MM.1S (cell line): ENCODE data around the gene CHRNA7.
"Not testable (repeated sequence)": the region's sequence is repeated elsewhere in the genome, so short reads cannot be mapped to it uniquely, and the experiment has no call there.

Source experiments
- DNase-seq: peaks from one replicate; pipeline ENCODE4 v3.0.0-alpha.2; 2015
- H2AFZ ChIP-seq: fragments of 300-600 bp; sonication (generic); 2 replicates; pipeline ENCODE4 v1.6.0; 2016; ENCODE audit warnings: antibody characterized with exemption, low read length
- H3F3A ChIP-seq: fragments of 300-600 bp; sonication (generic); 2 replicates; pipeline ENCODE4 v1.6.1; 2016; ENCODE audit warnings: mild to moderate bottlenecking, antibody characterized with exemption, low read length, moderate library complexity, mixed read lengths; ENCODE audit not compliant: insufficient read depth
- H3K27ac ChIP-seq: fragments of 300-600 bp; sonication (generic); 2 replicates; pipeline ENCODE4 v1.5.1; 2016; ENCODE audit warnings: mild to moderate bottlenecking, low read length
- H3K27me3 ChIP-seq: fragments of 300-600 bp; sonication (generic); replicated peaks from 2 replicates; pipeline ENCODE4 v1.6.0; 2016; ENCODE audit warnings: low read length; ENCODE audit not compliant: insufficient read depth
- H3K36me3 ChIP-seq: fragments of 300-600 bp; sonication (generic); replicated peaks from 2 replicates; pipeline ENCODE4 v1.6.1; 2016; ENCODE audit warnings: mild to moderate bottlenecking, low read length, mixed read lengths; ENCODE audit not compliant: insufficient read depth
- H3K4me1 ChIP-seq: fragments of 300-600 bp; sonication (generic); 2 replicates; pipeline ENCODE4 v1.6.1; 2016; ENCODE audit warnings: low read length, mixed read lengths
- H3K4me2 ChIP-seq: fragments of 300-600 bp; sonication (generic); 2 replicates; pipeline ENCODE4 v1.6.0; 2016; ENCODE audit warnings: low read depth, low read length
- H3K4me3 ChIP-seq: fragments of 300-600 bp; sonication (generic); 2 replicates; pipeline ENCODE4 v1.5.1; 2016; ENCODE audit warnings: low read length, mixed read lengths
- H3K79me2 ChIP-seq: fragments of 300-600 bp; sonication (generic); 2 replicates; pipeline ENCODE4 v1.6.1; 2016; ENCODE audit warnings: mixed run types, low read length, mixed read lengths
- H3K9ac ChIP-seq: fragments of 300-600 bp; sonication (generic); 2 replicates; pipeline ENCODE4 v1.6.1; 2016; ENCODE audit warnings: low read length, mixed read lengths
- H3K9me2 ChIP-seq: fragments of 300-600 bp; sonication (generic); replicated peaks from 2 replicates; pipeline ENCODE4 v1.6.1; 2016; ENCODE audit warnings: mild to moderate bottlenecking, low read length, mixed read lengths; ENCODE audit not compliant: insufficient read depth
- H3K9me3 ChIP-seq: fragments of 300-600 bp; sonication (generic); replicated peaks from 2 replicates; pipeline ENCODE4 v1.6.1; 2016; ENCODE audit warnings: mild to moderate bottlenecking, low read length, mixed read lengths; ENCODE audit not compliant: insufficient read depth
- H4K20me1 ChIP-seq: fragments of 300-600 bp; sonication (generic); 2 replicates; pipeline ENCODE4 v1.6.1; 2016; ENCODE audit warnings: mild to moderate bottlenecking, low read length, moderate library complexity, mixed read lengths; ENCODE audit not compliant: insufficient read depth
- EZH2 ChIP-seq: fragments of 300-600 bp; sonication (generic); optimal IDR thresholded peaks from 2 replicates; pipeline ENCODE3; 2017; ENCODE audit warnings: low read depth, mild to moderate bottlenecking, antibody characterized with exemption, low read length, mixed read lengths
- EZH2phosphoT487 ChIP-seq: fragments of 300-600 bp; sonication (generic); IDR thresholded peaks from 2 replicates; pipeline ENCODE4 v1.6.1; 2018; ENCODE audit warnings: antibody characterized with exemption, low read length
- TF ChIP-seq, protein P1 (sequence below): fragments of 300-600 bp; sonication (generic); IDR thresholded peaks from 2 replicates; pipeline ENCODE4 v1.5.1; 2016; ENCODE audit warnings: antibody characterized with exemption, low read length, mixed read lengths

The CHRNA7 gene

DNA sequence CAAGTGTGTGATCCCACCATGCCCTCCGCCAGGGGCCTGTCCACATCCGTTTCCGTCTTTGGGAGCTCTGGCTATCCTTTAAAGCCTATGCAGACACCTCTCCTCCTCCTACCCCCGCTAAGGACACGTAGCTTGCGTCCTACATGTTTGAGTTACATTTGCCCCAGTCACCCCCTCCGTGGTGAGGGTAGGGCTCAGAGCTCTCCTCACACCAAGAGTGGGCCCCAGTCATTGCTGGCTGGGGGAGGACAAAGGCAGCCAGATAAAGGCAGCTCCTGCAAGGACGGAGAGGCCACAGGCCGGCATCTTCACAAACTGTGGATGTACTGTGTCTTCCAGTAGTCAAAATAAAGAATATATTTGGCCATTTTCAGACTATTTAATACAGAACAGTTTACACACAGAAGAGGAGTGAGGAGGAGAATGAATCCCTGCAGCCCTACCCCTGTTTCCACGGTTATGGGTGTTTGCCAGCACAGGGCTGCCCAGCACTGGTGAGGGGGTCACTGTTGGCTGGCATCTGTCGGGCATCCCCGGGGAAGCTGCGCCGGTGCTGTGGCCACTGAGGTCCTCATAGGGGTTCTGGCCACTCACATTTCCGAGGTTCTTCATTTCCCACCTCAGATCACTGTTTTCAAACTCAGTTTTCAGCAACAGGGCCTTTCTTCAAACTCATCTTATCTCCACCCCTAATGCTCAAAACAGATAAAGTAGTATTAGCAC, 118.7 kb downstream of the CHRNA7 start:
- Histone ChIP-seq H3K9ac (no peak overlapping the region), H3K4me2 (no peak overlapping the region), H3K79me2 (no peaks in the 10 kb centered on the region), H3K9me3 (no peaks in the 10 kb centered on the region), H2AFZ (no peak overlapping the region), H3K4me3 (no peak overlapping the region), H3K4me1 (no peaks in the 10 kb centered on the region), H4K20me1 (no peaks in the 10 kb centered on the region), H3F3A (no peaks in the 10 kb centered on the region), H3K9me2 (no peaks in the 10 kb centered on the region), H3K27me3 (no peaks in the 10 kb centered on the region), H3K36me3 (no peaks in the 10 kb centered on the region), H3K27ac (no peak overlapping the region)
- DNase-seq: no peak
- TF ChIP-seq, protein P1, sequence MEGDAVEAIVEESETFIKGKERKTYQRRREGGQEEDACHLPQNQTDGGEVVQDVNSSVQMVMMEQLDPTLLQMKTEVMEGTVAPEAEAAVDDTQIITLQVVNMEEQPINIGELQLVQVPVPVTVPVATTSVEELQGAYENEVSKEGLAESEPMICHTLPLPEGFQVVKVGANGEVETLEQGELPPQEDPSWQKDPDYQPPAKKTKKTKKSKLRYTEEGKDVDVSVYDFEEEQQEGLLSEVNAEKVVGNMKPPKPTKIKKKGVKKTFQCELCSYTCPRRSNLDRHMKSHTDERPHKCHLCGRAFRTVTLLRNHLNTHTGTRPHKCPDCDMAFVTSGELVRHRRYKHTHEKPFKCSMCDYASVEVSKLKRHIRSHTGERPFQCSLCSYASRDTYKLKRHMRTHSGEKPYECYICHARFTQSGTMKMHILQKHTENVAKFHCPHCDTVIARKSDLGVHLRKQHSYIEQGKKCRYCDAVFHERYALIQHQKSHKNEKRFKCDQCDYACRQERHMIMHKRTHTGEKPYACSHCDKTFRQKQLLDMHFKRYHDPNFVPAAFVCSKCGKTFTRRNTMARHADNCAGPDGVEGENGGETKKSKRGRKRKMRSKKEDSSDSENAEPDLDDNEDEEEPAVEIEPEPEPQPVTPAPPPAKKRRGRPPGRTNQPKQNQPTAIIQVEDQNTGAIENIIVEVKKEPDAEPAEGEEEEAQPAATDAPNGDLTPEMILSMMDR: no peak
- no peak for TF ChIP-seq EZH2
- no peak for TF ChIP-seq EZH2phosphoT487

DNA sequence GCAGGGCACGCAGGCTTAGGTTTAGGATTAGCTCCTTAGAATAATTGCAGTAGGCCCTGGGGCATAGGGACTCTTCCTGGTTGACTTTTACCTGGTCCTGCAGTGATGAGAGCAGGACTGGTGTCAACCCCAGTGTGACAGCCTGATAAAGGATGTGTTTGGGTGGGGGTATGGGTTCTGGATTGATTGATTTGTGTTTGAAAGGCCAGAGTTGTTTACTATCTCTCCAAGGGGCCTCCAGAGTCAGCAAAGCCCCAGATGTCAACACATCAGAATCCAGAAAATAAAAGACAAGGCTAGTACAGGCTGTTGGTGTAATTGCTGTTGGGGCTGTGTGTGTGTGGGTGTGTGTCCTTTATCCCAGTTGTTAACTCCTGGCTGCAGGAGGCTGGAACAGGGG, 122.3 kb downstream of the CHRNA7 start:
- no peaks in the 10 kb centered on the region for H3F3A ChIP-seq
- H3K27me3 ChIP-seq: no peaks in the 10 kb centered on the region
- no peaks in the 10 kb centered on the region for H3K4me1 ChIP-seq
- H3K9me3 ChIP-seq: no peaks in the 10 kb centered on the region
- no peaks in the 10 kb centered on the region for H3K79me2 ChIP-seq
- no peak overlapping the region for H2AFZ ChIP-seq
- no peak overlapping the region for H3K9ac ChIP-seq
- TF ChIP-seq EZH2: no peak
- no peak for TF ChIP-seq EZH2phosphoT487
- TF ChIP-seq, protein P1: no peak
- H3K36me3 ChIP-seq: no peaks in the 10 kb centered on the region
- no peak overlapping the region for H3K4me2 ChIP-seq
- no peaks in the 10 kb centered on the region for H4K20me1 ChIP-seq
- H3K27ac ChIP-seq: no peak overlapping the region
- DNase-seq: no peak
- H3K4me3 ChIP-seq: no peak overlapping the region
- H3K9me2 ChIP-seq: no peaks in the 10 kb centered on the region

DNA sequence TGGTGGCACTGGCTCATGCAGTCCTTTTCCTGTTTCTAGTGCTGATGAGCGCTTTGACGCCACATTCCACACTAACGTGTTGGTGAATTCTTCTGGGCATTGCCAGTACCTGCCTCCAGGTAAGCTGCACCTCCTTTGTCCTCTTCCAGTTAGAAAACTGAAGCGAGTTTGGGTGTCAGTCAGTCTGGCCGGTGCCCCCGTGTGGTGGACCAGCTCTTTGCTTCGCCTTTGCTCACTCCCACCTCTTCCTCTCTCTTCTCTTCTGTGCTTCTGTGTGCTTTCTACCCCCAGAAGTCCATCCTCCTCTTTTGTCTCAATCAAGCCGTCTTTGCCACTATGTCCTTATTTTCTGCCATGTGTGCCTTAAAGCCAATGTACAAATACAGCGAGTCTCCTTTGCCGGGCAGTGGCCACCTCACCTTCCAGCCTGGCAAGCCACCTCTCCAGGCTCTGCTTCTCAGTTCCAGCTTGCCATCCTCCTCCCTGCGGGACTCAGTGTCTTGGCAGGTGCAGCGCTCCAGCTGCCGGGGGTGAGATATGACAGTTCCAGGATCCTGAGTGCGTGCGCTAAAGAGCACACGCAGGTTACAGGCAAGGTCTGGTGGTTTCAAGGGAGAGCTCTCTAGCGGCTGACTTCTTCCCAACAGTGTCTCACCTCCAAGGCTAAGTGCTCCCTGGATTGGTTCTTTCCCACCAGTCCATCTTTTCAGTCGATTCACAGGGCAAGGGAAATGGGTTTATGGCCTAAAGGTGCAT, 123.7 kb downstream of the CHRNA7 start:
- not testable (repeated sequence) for DNase-seq, H3K4me1 ChIP-seq, H3K9me3 ChIP-seq, H2AFZ ChIP-seq, H3K9ac ChIP-seq, H3K4me2 ChIP-seq, H3K4me3 ChIP-seq, H3K36me3 ChIP-seq, H3K79me2 ChIP-seq, H4K20me1 ChIP-seq, H3K27ac ChIP-seq, H3K27me3 ChIP-seq, H3K9me2 ChIP-seq, H3F3A ChIP-seq

DNA sequence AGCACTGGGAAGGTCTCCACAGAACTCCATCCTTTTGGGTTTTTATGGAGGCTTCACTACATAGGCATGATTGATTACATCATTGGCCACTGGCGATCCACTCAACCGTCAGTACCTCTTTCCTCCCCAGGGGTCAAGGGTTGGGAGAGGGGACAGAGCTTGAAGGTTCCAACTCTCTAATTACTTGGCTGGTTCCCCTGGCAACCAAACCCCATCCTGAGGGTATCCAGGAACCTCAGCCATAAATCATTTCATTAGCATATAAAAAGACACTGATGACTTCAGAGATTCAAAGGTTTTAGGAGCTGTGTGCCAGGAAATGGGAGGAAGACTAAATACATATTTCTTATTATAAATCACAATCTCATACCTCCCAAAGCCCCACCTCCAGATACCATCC, 131.8 kb downstream of the CHRNA7 start:
- H3K9ac ChIP-seq, H3F3A ChIP-seq, H3K9me3 ChIP-seq, H3K4me1 ChIP-seq, H3K4me3 ChIP-seq, H3K27me3 ChIP-seq, H3K4me2 ChIP-seq, H3K36me3 ChIP-seq, H3K79me2 ChIP-seq, H3K9me2 ChIP-seq, H4K20me1 ChIP-seq, H3K27ac ChIP-seq, DNase-seq, H2AFZ ChIP-seq: not testable (repeated sequence)

DNA sequence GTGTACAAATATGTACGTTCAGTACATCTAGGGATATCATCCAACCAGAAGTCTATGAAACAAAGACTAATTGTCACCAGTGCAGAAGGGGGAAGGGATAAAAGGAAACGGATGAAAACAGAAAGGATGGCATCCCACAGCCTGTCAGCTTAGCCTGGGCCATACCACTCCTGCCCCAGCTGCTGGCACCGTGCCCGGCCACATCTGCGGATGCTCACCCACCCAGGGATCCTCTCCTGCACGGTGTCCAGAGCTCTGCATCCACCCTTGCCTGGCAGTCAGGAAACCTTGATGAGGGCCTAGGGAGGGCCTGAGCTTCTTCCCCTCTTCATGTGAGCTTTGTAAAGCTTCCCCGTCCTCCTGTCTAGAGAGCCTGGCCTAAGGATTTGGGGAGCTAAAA, 133.8 kb downstream of the CHRNA7 start:
- H3K36me3 ChIP-seq, H3K4me2 ChIP-seq, H3K9me3 ChIP-seq, H3K9me2 ChIP-seq, H3K4me3 ChIP-seq, H4K20me1 ChIP-seq, H3K4me1 ChIP-seq, H3K9ac ChIP-seq, H2AFZ ChIP-seq, DNase-seq, H3K79me2 ChIP-seq, H3F3A ChIP-seq, H3K27me3 ChIP-seq, H3K27ac ChIP-seq: not testable (repeated sequence)

DNA sequence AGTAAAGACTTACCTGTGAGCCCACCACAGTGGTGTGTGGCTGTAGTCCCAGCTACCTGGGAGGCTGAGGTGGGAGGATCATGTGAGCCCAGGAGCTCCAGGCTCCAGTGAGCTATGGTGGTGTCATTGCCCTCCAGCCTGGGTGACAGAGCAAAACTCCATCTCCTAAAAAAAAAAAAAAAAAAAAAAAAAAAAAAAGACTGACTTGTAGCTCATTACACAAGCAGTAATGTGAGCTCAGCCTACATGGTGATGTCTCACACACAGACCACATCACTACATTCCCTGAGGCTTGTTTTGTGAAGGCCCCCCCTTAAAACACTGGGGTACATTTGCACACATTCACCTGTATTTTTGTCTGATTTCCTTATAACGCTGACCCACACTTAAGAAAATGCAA, 134.4 kb downstream of the CHRNA7 start:
- not testable (repeated sequence) for H4K20me1 ChIP-seq, H3K9ac ChIP-seq, H3K9me3 ChIP-seq, H3K9me2 ChIP-seq, DNase-seq, H3K27ac ChIP-seq, H3K79me2 ChIP-seq, H3K36me3 ChIP-seq, H3F3A ChIP-seq, H3K4me3 ChIP-seq, H3K4me2 ChIP-seq, H2AFZ ChIP-seq, H3K27me3 ChIP-seq, H3K4me1 ChIP-seq
